DMS114 treated with DMSO at 0.1 percent for 48 hours (cell line): ENCODE results near the gene NAT8L.

Experiments
- DNase-seq: peaks from one replicate; lab custom pipeline; 2025; ENCODE audit not compliant: unreplicated experiment; lab: John Stamatoyannopoulos, UW

NAT8L gene

DNA sequence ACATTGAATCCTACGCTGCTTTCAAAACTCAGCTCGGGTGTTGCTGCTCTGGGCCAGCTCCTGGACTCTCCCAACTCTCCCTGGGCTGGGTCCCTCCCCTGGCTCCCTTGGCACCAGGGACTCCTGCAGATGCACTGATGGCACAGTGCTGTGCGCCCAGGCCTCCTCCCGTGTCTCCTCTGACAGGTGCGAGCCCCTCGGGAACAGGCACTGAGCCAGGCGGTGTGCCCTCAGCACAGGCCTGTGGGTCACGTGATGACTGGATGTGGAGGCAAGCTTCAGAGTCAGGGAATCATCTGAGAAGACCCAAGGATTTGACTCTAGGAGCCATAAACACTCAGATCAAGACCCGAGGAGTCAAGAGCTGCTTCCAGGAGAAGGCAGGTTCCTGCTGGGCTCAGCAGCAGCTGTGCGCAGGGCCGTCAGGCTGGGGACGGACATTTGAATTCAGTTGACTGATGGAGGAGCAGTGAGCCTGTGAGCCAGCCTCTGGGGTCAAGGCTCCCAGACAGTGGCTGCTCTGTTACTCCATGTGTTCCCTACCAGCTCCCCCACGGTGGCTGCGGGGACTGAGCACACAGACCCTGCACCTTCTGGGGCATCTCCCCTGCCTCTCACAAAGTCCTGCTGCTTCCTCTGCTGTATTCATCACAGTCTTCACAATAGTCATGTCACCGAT lies 33.0 kb downstream of the NAT8L start:
- DNase-seq = no peak

DNA sequence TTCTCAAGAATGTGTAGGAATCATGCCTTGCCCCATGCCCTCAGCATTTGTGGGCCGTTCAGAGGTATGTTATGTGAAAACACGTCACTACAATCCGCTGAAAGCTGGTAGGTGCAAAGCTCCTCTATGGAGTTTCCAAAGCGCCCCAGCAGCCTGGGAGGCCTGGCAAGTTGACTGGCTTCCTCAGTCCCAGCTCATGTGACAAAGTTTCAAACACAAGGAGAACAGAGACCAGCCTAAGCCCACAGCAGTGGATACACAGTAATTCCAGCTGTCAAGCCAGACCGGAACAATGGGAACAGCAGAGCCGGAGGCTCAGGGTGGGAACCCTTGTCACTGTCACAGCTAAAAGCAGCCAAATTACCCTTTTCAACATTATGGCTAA lies 33.5 kb downstream of the NAT8L start:
- no peak for DNase-seq

GRCh38 chr4:2093265-2093664 lies 34.1 kb downstream of the NAT8L start:
- no peak for DNase-seq

DNA sequence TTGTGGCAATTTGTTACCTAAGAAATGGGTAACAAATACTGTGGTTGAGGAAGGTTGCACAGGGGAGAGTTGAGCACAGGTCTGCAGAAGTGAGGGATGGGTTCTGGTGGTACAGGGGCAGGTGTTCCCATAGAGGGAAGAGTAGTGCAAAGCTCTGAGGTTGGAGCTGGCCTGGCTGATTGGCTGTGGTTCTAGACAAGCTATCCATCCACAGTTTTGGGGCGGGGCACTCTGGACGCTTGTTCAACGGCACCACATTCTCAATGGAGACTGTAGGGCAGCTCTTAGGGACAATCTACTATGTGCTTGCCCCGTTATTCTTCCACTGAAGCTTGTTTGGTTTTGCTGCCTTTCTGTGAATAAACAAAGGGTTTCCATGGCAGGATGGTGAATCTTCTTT lies 35.4 kb downstream of the NAT8L start:
- no peak for DNase-seq

- no peak for DNase-seq
These were observed 36.3 kb downstream of the NAT8L start for GRCh38 chr4:2095236-2096072.

- DNase-seq = no peak
These were observed 37.0 kb downstream of the NAT8L start for GRCh38 chr4:2096073-2096609.

- DNase-seq = no peak
These were observed 42.4 kb downstream of the NAT8L start for GRCh38 chr4:2101346-2102044.

GRCh38 chr4:2102045-2102883 lies 43.1 kb downstream of the NAT8L start:
- DNase-seq = no peak

DNA sequence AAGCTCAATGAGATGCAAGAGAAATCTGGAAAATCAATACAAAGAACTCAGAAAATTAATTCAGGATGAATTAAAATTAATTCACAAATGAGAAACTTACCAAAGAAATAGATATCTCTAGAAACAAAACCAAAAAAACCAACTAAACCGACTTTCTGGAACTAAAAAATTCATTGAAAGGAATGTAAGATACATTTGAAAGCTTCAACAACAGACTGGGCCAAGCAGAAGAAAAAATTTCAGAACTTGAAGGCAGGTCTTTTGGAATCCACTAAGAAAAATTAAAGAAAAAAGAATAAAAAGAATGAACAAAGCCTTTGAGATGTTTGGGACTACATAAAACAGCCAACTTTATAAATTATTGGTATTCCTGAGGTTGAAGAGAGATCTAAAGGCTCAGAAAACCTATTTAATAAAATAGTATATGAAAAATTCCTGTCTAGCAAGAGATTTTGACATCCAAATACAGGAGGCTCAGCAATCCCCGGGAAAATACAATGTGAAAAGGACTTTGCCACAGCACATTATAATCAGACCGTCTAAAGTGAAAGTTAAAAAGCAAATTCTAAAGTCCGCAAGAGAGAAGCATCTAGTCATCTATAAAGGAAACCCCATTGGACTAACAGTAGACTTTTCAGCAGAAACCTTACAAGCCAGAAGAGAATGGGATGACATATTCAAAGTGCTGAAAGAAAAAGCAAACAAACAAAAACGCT lies 44.2 kb downstream of the NAT8L start:
- DNase-seq = no peak

GRCh38 chr4:2103843-2104547 lies 44.9 kb downstream of the NAT8L start:
- no peak for DNase-seq

DNA sequence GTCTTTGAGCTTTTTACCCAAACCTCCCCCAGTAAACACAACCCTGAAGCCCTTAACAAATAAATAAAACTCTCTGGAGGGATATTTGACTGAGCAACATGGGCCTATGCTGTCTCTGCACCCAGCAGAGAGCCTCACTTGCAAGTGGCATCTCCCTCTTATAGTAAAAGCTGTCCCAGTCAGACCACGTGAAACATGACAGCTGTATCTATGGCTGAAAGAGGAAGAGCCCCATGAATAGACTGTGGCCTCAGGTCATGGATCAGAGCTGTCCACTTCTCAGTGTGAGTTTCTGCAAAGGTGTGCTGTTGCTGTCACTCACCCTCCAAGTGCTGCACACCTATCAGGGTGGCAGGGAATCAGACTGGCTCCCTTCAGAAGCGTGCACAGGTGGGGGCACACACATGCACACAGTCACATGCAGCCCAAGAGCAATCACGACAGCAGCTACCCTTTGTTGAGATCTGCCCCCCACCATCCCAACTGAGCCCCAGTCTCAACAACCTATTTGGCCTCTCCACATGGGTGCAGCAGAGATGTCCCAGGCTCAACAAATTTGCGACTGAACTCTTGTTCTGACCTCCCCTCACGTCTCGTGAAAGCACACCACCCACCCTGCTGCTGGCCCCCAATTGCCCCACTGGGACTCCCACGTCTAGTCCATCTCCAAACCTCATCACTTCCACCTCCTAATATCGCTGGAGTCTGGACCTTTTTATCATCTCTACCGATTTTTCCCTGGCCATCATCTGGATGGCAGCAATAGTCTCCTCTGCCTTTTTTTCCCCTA lies 45.6 kb downstream of the NAT8L start:
- no peak for DNase-seq

GRCh38 chr4:2105559-2105958 lies 46.4 kb downstream of the NAT8L start:
- DNase-seq = no peak

DNA sequence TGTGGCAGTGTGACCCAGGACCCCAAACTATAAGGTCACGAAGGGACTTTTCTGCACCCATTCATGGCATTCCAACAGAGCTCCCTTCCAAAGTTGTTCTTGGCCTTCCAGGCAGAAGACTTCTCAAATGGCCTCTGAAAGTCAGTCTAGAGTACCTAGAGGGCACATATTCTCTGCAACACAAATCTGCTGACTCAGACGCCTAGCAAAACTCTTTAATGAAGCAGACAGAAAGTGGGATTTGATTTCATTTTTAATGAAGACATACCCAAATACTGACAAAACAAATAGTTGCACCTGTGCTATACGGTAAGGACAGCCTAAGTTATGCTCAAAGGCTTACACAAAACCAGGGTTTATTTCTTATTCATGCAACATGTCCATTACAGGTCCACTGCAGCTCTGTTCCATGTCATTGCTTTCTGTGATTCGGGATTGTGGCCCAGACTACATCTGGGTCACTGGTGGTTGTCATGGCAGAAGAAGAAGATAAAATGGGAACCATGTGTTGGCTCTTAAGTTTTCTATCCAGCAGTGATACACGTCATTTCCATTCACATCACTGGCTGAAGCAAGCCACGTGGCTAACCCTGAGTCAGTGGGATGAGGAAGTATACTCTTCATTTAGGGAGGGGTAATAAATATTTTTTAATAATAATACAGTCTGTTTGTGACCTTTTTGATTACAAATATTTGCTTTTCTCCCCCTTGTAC lies 57.7 kb downstream of the NAT8L start:
- DNase-seq = no peak
